NCI-H1092 (cell line): ENCODE results near the gene ZSCAN12.
"Not testable (repeated sequence)": the region's sequence is repeated elsewhere in the genome, so short reads cannot be mapped to it uniquely, and the experiment has no call there.

Experiments used
- DNase-seq: peaks from one replicate; lab custom pipeline; 2025; lab: John Stamatoyannopoulos, UW

Gene ZSCAN12

GRCh38 chr6:28399350-28400121, at the start of gene ZSCAN12:
ZSCAN12 (minus strand) TSS chr6:28399747; CDS start chr6:28398405, 1,342 bp downstream.
- DNase-seq, result peak; percentile 43

GRCh38 chr6:28449056-28449455, 49.5 kb upstream of the ZSCAN12 start:
- DNase-seq, result no peak

GRCh38 chr6:28447512-28447906, 48.0 kb upstream of the ZSCAN12 start:
- DNase-seq, result not testable (repeated sequence)

- no peak for DNase-seq
Observed at GRCh38 chr6:28446818-28447511, 47.4 kb upstream of the ZSCAN12 start.

- not testable (repeated sequence) for DNase-seq
Observed at GRCh38 chr6:28444759-28445158, 45.2 kb upstream of the ZSCAN12 start.

- DNase-seq, result peak; percentile 67
Observed at GRCh38 chr6:28443112-28443773, 43.7 kb upstream of the ZSCAN12 start, which contains the start of gene ZSCAN23. ZSCAN23 (minus strand) TSS chr6:28443491; CDS start chr6:28436266, 7,225 bp downstream.

- no peak for DNase-seq
Observed at GRCh38 chr6:28442586-28442985, 43.0 kb upstream of the ZSCAN12 start.

- no peak for DNase-seq
Observed at GRCh38 chr6:28436404-28436803, 36.9 kb upstream of the ZSCAN12 start.

- DNase-seq, result no peak
Observed at GRCh38 chr6:28433119-28433518, 33.6 kb upstream of the ZSCAN12 start.

- DNase-seq, result no peak
Observed at GRCh38 chr6:28429781-28430180, 30.2 kb upstream of the ZSCAN12 start.

GRCh38 chr6:28425944-28426541, 26.5 kb upstream of the ZSCAN12 start:
- no peak for DNase-seq

GRCh38 chr6:28424163-28424562, 24.6 kb upstream of the ZSCAN12 start:
- no peak for DNase-seq

- DNase-seq, result no peak
Observed at GRCh38 chr6:28423546-28423945, 24.0 kb upstream of the ZSCAN12 start.

GRCh38 chr6:28413681-28414080, 14.1 kb upstream of the ZSCAN12 start:
- DNase-seq, result no peak

GRCh38 chr6:28410767-28411166, 11.2 kb upstream of the ZSCAN12 start:
- no peak for DNase-seq

- no peak for DNase-seq
Observed at GRCh38 chr6:28408076-28408802, 8.7 kb upstream of the ZSCAN12 start.

GRCh38 chr6:28407401-28407800, 7.9 kb upstream of the ZSCAN12 start:
- DNase-seq, result no peak

GRCh38 chr6:28403923-28404322, 4.4 kb upstream of the ZSCAN12 start:
- not testable (repeated sequence) for DNase-seq

- DNase-seq, result no peak
Observed at GRCh38 chr6:28402197-28402596, 2.6 kb upstream of the ZSCAN12 start.

GRCh38 chr6:28401172-28401571, 1.6 kb upstream of the ZSCAN12 start:
- DNase-seq, result no peak

GRCh38 chr6:28400122-28400451, 540 bp upstream of the ZSCAN12 start:
- no peak for DNase-seq

- DNase-seq, result no peak
Observed at GRCh38 chr6:28395918-28396317, 3.6 kb downstream of the ZSCAN12 start.
